HEK293 (cell line): ENCODE data around the gene LRRC4C.
"Not testable (repeated sequence)": the region's sequence is repeated elsewhere in the genome, so short reads cannot be mapped to it uniquely, and the experiment has no call there.

ENCODE experiments used
- CTCF ChIA-PET: fragments of 350-600 bp; formaldehyde crosslinking; extraction: SDS; loops from one replicate; lab custom pipeline; 2021; ENCODE audit warnings: antibody characterized with exemption; lab: Yijun Ruan, JAX
- POLR2A ChIA-PET: fragments of 300-600 bp; formaldehyde crosslinking; extraction: SDS; loops from one replicate; lab custom pipeline; 2020; ENCODE audit warnings: antibody characterized with exemption, inconsistent platforms; lab: Yijun Ruan, JAX
- H3K27ac ChIP-seq: fragments of 200-500 bp; sonication (Bioruptor generic); 2 replicates; pipeline ENCODE4 v1.5.1; 2014; ENCODE audit warnings: low read depth, low read length, control low read depth, inconsistent platforms; ENCODE audit errors: extremely low read depth
- H3K36me3 ChIP-seq, 2 experiments: fragments of 200-500 bp in 1 of 2; sonication (Bioruptor generic) in 1 of 2; 1 replicate in 1 of 2; 2 replicates in 1 of 2; pipeline ENCODE4 v1.5.1; 2014 to 2017; ENCODE audit warnings: inconsistent platforms in 2 of 2, low read length in 2 of 2; ENCODE audit not compliant: control insufficient read depth in 2 of 2, insufficient read depth in 1 of 2
- H3K4me1 ChIP-seq: fragments of 200-500 bp; sonication (Bioruptor generic); 2 replicates; pipeline ENCODE4 v1.5.1; 2014; ENCODE audit warnings: mild to moderate bottlenecking, low read length, inconsistent platforms; ENCODE audit not compliant: control insufficient read depth, insufficient read depth
- H3K4me3 ChIP-seq: 2 replicates; pipeline ENCODE4 v1.5.1; 2011; ENCODE audit warnings: low read depth, mild to moderate bottlenecking, control low read depth, low read length, moderate library complexity
- H3K9me3 ChIP-seq: fragments of 200-500 bp; sonication (Bioruptor generic); 2 replicates; pipeline ENCODE4 v1.5.1; 2014; ENCODE audit warnings: low read depth, low read length, inconsistent platforms; ENCODE audit not compliant: control insufficient read depth, insufficient read depth
- MEIS1 ChIP-seq: sonication (generic); formaldehyde crosslinking; IDR thresholded peaks from 2 replicates; pipeline ENCODE4 v1.8.1; 2022; ENCODE audit warnings: missing genetic modification reagents, mild to moderate bottlenecking, borderline replicate concordance
- MYNN ChIP-seq: fragments of 450-650 bp; formaldehyde crosslinking; IDR thresholded peaks from 2 replicates; pipeline ENCODE4 v1.5.1; 2016; ENCODE audit warnings: missing biosample characterization, missing genetic modification characterization, borderline replicate concordance
- SCRT2 ChIP-seq: fragments of 450-650 bp; formaldehyde crosslinking; IDR thresholded peaks from 2 replicates; pipeline ENCODE4 v1.5.1; 2016; ENCODE audit warnings: missing biosample characterization, missing genetic modification characterization
- SP3 ChIP-seq: fragments of 450-650 bp; formaldehyde crosslinking; IDR thresholded peaks from 2 replicates; pipeline ENCODE4 v1.5.1; 2016; ENCODE audit warnings: missing biosample characterization, missing genetic modification characterization
- ZNF202 ChIP-seq: fragments of 450-650 bp; formaldehyde crosslinking; IDR thresholded peaks from 2 replicates; pipeline ENCODE4 v1.5.1; 2016; ENCODE audit warnings: missing biosample characterization, missing genetic modification characterization, borderline replicate concordance
- ZNF394 ChIP-seq: fragments of 450-650 bp; formaldehyde crosslinking; IDR thresholded peaks from 2 replicates; pipeline ENCODE4 v1.5.1; 2016; ENCODE audit warnings: missing biosample characterization, missing genetic modification characterization, mild to moderate bottlenecking, moderate library complexity, borderline replicate concordance
- ZNF677 ChIP-seq: fragments of 450-650 bp; IDR thresholded peaks from 2 replicates; pipeline ENCODE4 v1.5.0; 2018; ENCODE audit warnings: missing biosample characterization, mild to moderate bottlenecking, missing genetic modification characterization, moderate library complexity
- TF ChIP-seq, protein P1 (sequence below): fragments of 450-650 bp; formaldehyde crosslinking; IDR thresholded peaks from 2 replicates; pipeline ENCODE4 v1.5.1; 2016; ENCODE audit warnings: missing biosample characterization, missing genetic modification characterization
- TF ChIP-seq, protein P2 (sequence below): fragments of 450-650 bp; formaldehyde crosslinking; IDR thresholded peaks from 2 replicates; pipeline ENCODE4 v1.5.1; 2016; ENCODE audit warnings: missing biosample characterization, missing genetic modification characterization, borderline replicate concordance
- TF ChIP-seq, protein P3 (sequence below): fragments of 450-650 bp; formaldehyde crosslinking; IDR thresholded peaks from 2 replicates; pipeline ENCODE4 v1.5.1; 2016; ENCODE audit warnings: missing biosample characterization, missing genetic modification characterization
- TF ChIP-seq, protein P4 (sequence below): fragments of 450-650 bp; formaldehyde crosslinking; IDR thresholded peaks from 2 replicates; pipeline ENCODE4 v1.5.1; 2016; ENCODE audit warnings: missing biosample characterization, missing genetic modification characterization
- TF ChIP-seq, protein P5 (sequence below): fragments of 450-650 bp; formaldehyde crosslinking; IDR thresholded peaks from 2 replicates; pipeline ENCODE4 v1.5.1; 2016; ENCODE audit warnings: missing biosample characterization, missing genetic modification characterization
- TF ChIP-seq, protein P6 (sequence below): fragments of 450-650 bp; formaldehyde crosslinking; IDR thresholded peaks from 2 replicates; pipeline ENCODE4 v1.5.1; 2016; ENCODE audit warnings: missing biosample characterization, missing genetic modification characterization
- TF ChIP-seq, protein P7 (sequence below): sonication (generic); formaldehyde crosslinking; IDR thresholded peaks from 2 replicates; pipeline ENCODE4 v1.8.1; 2022; ENCODE audit warnings: mild to moderate bottlenecking, moderate library complexity, missing genetic modification reagents

LRRC4C gene

DNA sequence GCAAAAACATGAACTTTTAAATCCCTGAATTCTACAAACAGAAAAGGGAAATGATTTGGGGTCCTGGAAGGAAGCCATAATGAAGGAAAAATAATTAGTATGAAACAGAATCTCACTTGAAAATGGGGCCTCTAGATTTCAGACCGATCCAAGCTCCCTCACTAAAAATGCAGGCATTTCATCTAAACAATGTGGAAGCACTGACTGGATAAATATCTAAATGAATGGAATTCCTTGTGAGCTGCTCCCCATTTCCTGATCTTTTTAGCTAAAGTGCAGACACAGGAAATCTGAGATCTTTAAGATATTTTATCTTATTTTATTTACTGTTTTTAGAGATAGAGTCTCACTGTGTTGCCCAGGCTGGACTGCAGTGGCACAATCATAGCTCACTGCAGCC is 1255.8 kb downstream of the LRRC4C start:
- ChIA-PET POLR2A (no interaction called here), CTCF (no interaction called here)
- Histone ChIP-seq H3K9me3 (no peaks in the 10 kb centered on the region), H3K36me3 (no peaks in the 10 kb centered on the region), H3K27ac (no peak overlapping the region), H3K4me3 (no peak overlapping the region), H3K4me1 (no peaks in the 10 kb centered on the region)
- TF ChIP-seq ZNF202 (no peak), MEIS1 (CRISPR knock-in tag) (no peak), ZNF677 (tag by site-specific recombination) (no peak), SCRT2 (tag by site-specific recombination) (no peak), MYNN (no peak)
- TF ChIP-seq, protein P1, sequence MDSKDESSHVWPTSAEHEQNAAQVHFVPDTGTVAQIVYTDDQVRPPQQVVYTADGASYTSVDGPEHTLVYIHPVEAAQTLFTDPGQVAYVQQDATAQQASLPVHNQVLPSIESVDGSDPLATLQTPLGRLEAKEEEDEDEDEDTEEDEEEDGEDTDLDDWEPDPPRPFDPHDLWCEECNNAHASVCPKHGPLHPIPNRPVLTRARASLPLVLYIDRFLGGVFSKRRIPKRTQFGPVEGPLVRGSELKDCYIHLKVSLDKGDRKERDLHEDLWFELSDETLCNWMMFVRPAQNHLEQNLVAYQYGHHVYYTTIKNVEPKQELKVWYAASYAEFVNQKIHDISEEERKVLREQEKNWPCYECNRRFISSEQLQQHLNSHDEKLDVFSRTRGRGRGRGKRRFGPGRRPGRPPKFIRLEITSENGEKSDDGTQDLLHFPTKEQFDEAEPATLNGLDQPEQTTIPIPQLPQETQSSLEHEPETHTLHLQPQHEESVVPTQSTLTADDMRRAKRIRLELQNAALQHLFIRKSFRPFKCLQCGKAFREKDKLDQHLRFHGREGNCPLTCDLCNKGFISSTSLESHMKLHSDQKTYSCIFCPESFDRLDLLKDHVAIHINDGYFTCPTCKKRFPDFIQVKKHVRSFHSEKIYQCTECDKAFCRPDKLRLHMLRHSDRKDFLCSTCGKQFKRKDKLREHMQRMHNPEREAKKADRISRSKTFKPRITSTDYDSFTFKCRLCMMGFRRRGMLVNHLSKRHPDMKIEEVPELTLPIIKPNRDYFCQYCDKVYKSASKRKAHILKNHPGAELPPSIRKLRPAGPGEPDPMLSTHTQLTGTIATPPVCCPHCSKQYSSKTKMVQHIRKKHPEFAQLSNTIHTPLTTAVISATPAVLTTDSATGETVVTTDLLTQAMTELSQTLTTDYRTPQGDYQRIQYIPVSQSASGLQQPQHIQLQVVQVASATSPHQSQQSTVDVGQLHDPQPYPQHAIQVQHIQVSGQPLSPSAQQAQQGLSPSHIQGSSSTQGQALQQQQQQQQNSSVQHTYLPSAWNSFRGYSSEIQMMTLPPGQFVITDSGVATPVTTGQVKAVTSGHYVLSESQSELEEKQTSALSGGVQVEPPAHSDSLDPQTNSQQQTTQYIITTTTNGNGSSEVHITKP (tag by site-specific recombination) = no peak
- TF ChIP-seq, protein P2, sequence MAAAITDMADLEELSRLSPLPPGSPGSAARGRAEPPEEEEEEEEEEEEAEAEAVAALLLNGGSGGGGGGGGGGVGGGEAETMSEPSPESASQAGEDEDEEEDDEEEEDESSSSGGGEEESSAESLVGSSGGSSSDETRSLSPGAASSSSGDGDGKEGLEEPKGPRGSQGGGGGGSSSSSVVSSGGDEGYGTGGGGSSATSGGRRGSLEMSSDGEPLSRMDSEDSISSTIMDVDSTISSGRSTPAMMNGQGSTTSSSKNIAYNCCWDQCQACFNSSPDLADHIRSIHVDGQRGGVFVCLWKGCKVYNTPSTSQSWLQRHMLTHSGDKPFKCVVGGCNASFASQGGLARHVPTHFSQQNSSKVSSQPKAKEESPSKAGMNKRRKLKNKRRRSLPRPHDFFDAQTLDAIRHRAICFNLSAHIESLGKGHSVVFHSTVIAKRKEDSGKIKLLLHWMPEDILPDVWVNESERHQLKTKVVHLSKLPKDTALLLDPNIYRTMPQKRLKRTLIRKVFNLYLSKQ (tag by site-specific recombination) = no peak
- TF ChIP-seq, protein P3, sequence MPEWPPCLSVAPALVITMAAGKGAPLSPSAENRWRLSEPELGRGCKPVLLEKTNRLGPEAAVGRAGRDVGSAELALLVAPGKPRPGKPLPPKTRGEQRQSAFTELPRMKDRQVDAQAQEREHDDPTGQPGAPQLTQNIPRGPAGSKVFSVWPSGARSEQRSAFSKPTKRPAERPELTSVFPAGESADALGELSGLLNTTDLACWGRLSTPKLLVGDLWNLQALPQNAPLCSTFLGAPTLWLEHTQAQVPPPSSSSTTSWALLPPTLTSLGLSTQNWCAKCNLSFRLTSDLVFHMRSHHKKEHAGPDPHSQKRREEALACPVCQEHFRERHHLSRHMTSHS (tag by site-specific recombination) = no peak
- TF ChIP-seq, protein P4, sequence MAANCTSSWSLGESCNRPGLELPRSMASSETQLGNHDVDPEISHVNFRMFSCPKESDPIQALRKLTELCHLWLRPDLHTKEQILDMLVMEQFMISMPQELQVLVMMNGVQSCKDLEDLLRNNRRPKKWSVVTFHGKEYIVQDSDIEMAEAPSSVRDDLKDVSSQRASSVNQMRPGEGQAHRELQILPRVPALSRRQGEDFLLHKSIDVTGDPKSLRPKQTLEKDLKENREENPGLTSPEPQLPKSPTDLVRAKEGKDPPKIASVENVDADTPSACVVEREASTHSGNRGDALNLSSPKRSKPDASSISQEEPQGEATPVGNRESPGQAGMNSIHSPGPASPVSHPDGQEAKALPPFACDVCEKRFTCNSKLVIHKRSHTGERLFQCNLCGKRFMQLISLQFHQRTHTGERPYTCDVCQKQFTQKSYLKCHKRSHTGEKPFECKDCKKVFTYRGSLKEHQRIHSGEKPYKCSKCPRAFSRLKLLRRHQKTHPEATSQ (tag by site-specific recombination) = no peak

DNA sequence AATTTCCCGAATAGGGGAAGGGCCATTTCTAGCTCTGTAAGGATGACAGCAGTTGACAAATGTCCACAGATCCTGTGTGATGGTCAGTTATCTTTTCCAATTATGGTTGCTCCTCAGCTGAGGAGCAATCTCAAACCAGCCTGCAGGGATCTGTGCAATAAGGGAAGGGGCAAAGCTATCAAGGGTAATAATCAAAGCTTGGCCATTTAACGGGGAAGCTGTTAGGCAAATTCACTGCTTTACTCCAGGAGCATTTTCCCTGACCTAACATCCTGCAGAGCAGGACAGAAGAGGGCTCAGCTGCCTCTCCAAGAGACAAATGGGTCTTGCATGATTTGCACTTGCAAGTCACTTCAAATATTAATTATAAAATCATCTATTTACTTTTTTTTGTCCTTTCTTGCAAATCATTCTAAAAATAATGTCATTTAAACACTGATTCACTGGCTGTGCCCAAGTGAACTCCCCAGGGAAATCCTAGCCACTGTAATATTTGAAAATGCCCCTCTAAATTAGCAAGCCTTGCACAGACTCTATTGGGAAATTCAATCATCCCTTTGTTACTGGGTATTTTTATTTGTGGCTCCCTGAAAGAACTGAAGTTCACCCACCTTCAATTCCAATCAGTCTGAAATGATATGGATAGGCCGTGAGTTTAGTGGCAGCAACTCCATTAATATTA is 1256.7 kb downstream of the LRRC4C start:
- CTCF ChIA-PET = no interaction called here
- POLR2A ChIA-PET = no interaction called here

DNA sequence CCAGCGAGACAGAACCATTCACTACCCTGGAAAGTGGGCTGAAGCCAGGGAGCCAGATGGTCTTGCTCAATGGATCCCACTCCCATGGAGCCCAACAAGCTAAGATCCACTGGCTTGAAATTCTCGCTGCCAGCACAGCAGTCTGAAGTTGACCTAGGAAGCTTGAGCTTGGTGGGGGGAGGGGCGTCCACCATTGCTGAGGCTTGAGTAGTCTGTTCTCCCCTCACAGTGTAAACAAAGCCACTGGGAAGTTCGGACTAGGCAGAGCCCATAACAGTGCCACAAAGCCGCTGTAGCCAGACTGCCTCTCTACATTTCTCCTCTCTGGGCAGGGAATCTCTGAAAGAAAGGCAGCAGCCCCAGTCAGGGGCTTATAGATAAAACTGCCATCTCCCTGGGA is 1266.9 kb downstream of the LRRC4C start:
- CTCF ChIA-PET, H3K4me1 ChIP-seq, H3K9me3 ChIP-seq, H3K4me3 ChIP-seq, H3K27ac ChIP-seq, POLR2A ChIA-PET, H3K36me3 ChIP-seq: not testable (repeated sequence)

More for the DNA sequence above, 1256.7 kb downstream of the LRRC4C start:
- no peak overlapping the region for H3K27ac ChIP-seq
- H3K4me1 ChIP-seq = no peaks in the 10 kb centered on the region
- TF ChIP-seq ZNF394 (tag by site-specific recombination) (no peak), SP3 (tag by site-specific recombination) (no peak)
- TF ChIP-seq, protein P5, sequence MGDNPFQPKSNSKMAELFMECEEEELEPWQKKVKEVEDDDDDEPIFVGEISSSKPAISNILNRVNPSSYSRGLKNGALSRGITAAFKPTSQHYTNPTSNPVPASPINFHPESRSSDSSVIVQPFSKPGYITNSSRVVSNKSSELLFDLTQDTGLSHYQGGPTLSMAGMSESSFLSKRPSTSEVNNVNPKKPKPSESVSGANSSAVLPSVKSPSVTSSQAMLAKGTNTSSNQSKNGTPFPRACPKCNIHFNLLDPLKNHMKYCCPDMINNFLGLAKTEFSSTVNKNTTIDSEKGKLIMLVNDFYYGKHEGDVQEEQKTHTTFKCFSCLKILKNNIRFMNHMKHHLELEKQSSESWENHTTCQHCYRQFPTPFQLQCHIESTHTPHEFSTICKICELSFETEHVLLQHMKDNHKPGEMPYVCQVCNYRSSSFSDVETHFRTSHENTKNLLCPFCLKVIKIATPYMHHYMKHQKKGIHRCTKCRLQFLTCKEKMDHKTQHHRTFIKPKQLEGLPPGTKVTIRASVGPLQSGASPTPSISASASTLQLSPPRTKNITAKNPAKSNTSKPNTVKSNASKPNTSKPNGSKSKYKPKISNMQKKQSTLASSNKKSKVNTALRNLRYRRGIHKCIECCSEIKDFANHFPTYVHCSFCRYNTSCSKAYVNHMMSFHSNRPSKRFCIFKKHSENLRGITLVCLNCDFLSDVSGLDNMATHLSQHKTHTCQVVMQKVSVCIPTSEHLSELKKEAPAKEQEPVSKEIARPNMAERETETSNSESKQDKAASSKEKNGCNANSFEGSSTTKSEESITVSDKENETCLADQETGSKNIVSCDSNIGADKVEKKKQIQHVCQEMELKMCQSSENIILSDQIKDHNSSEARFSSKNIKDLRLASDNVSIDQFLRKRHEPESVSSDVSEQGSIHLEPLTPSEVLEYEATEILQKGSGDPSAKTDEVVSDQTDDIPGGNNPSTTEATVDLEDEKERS (tag by site-specific recombination) = no peak
- TF ChIP-seq, protein P6, sequence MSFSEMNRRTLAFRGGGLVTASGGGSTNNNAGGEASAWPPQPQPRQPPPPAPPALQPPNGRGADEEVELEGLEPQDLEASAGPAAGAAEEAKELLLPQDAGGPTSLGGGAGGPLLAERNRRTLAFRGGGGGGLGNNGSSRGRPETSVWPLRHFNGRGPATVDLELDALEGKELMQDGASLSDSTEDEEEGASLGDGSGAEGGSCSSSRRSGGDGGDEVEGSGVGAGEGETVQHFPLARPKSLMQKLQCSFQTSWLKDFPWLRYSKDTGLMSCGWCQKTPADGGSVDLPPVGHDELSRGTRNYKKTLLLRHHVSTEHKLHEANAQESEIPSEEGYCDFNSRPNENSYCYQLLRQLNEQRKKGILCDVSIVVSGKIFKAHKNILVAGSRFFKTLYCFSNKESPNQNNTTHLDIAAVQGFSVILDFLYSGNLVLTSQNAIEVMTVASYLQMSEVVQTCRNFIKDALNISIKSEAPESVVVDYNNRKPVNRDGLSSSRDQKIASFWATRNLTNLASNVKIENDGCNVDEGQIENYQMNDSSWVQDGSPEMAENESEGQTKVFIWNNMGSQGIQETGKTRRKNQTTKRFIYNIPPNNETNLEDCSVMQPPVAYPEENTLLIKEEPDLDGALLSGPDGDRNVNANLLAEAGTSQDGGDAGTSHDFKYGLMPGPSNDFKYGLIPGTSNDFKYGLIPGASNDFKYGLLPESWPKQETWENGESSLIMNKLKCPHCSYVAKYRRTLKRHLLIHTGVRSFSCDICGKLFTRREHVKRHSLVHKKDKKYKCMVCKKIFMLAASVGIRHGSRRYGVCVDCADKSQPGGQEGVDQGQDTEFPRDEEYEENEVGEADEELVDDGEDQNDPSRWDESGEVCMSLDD (tag by site-specific recombination) = no peak
- TF ChIP-seq, protein P7, sequence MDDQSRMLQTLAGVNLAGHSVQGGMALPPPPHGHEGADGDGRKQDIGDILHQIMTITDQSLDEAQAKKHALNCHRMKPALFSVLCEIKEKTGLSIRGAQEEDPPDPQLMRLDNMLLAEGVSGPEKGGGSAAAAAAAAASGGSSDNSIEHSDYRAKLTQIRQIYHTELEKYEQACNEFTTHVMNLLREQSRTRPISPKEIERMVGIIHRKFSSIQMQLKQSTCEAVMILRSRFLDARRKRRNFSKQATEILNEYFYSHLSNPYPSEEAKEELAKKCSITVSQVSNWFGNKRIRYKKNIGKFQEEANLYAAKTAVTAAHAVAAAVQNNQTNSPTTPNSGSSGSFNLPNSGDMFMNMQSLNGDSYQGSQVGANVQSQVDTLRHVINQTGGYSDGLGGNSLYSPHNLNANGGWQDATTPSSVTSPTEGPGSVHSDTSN = no peak
- H3K4me3 ChIP-seq = no peak overlapping the region
- no peaks in the 10 kb centered on the region for H3K36me3 ChIP-seq
- no peaks in the 10 kb centered on the region for H3K9me3 ChIP-seq
